Caco-2 (cell line): ENCODE results near the gene REV3L. TPM values are rescaled to one million over a fixed set of nuclear protein-coding genes. Genes with fewer than 3 reads are reported as not detected.

Experiments
- BruUV-seq: library from RNA; stranded (reverse); fragments of 400-500 nt; replicated peaks from 2 replicates; lab custom pipeline; 2021; lab: Mats Ljungman, UMichigan
- CTCF ChIA-PET: fragments of 300-600 bp; sonication (Branson Sonifier 250); formaldehyde crosslinking; loops from one replicate; lab custom pipeline; 2022; ENCODE audit warnings: antibody characterized with exemption; lab: Charles Lee
- POLR2A ChIA-PET: fragments of 300-600 bp; sonication (Branson Sonifier 250); formaldehyde crosslinking; loops from one replicate; lab custom pipeline; 2022; ENCODE audit warnings: antibody characterized with exemption; lab: Charles Lee
- DNase-seq, 2 experiments: peaks; one replicate each; pipeline versions ENCODE4 v3.0.0 to v3.0.0-alpha.2; 2020 to 2022
- H3K27me3 ChIP-seq: replicated peaks from 2 replicates; pipeline ENCODE4 v1.6.0; 2011; ENCODE audit warnings: low read length; ENCODE audit not compliant: control insufficient read depth, insufficient read depth
- H3K36me3 ChIP-seq: 2 replicates; pipeline ENCODE4 v1.5.1; 2011; ENCODE audit warnings: low read length; ENCODE audit not compliant: control insufficient read depth, insufficient read depth
- H3K4me1 ChIP-seq: fragments of 250-450 bp; sonication (Bioruptor Pico); 2 replicates; pipeline ENCODE4 v1.5.1; 2020; ENCODE audit warnings: mild to moderate bottlenecking
- H3K4me3 ChIP-seq: 2 replicates; pipeline ENCODE4 v1.5.1; 2011; ENCODE audit warnings: low read depth, mild to moderate bottlenecking, control low read depth, low read length
- H3K9me3 ChIP-seq: fragments of 250-450 bp; sonication (Bioruptor Pico); 2 replicates; pipeline ENCODE4 v1.5.1; 2020; ENCODE audit warnings: mild to moderate bottlenecking, moderate library complexity
- H3K27ac Mint-ChIP-seq: one replicate; pipeline ENCODE4 v1.8.0; 2022; ENCODE audit warnings: mixed read lengths; ENCODE audit not compliant: unreplicated experiment
- H3K27me3 Mint-ChIP-seq: one replicate; pipeline ENCODE4 v1.8.0; 2022; ENCODE audit warnings: mixed read lengths; ENCODE audit not compliant: insufficient read depth, unreplicated experiment
- H3K36me3 Mint-ChIP-seq: one replicate; pipeline ENCODE4 v1.8.0; 2022; ENCODE audit warnings: mild to moderate bottlenecking, mixed read lengths; ENCODE audit not compliant: insufficient read depth, unreplicated experiment
- H3K4me1 Mint-ChIP-seq: one replicate; pipeline ENCODE4 v1.8.0; 2022; ENCODE audit warnings: low read depth, mixed read lengths; ENCODE audit not compliant: unreplicated experiment
- H3K4me3 Mint-ChIP-seq: one replicate; pipeline ENCODE4 v1.8.0; 2022; ENCODE audit warnings: mild to moderate bottlenecking, moderate library complexity, mixed read lengths; ENCODE audit not compliant: unreplicated experiment
- H3K9me3 Mint-ChIP-seq: one replicate; pipeline ENCODE4 v1.8.0; 2022; ENCODE audit warnings: mixed read lengths; ENCODE audit not compliant: unreplicated experiment
- CTCF ChIP-seq, 2 experiments: fragments of 200-600 bp in 1 of 2; IDR thresholded peaks; 1 replicate in 1 of 2; 2 replicates in 1 of 2; pipeline versions ENCODE4 v1.5.1 to v1.8.0; 2011 to 2022; ENCODE audit warnings: antibody characterized with exemption in 1 of 2, control low read depth in 1 of 2, inconsistent platforms in 1 of 2, low read depth in 1 of 2, low read length in 1 of 2, mild to moderate bottlenecking in 1 of 2, moderate library complexity in 1 of 2; ENCODE audit not compliant: insufficient read depth in 1 of 2, severe bottlenecking in 1 of 2, unreplicated experiment in 1 of 2
- intact Hi-C: fragments of 100-400 bp; cut with micrococcal nuclease; formaldehyde crosslinking; loops from one replicate; pipeline ENCODE4 v1.10.0; 2022; ENCODE audit not compliant: unreplicated experiment
- total RNA-seq: library from RNA; stranded (reverse); gene quantifications from 2 replicates; pipeline ENCODE4 v1.2.3, GENCODE V29; 2022

REV3L gene
- total RNA-seq, 1 experiment from 2014 or later = 22.2 TPM

DNA sequence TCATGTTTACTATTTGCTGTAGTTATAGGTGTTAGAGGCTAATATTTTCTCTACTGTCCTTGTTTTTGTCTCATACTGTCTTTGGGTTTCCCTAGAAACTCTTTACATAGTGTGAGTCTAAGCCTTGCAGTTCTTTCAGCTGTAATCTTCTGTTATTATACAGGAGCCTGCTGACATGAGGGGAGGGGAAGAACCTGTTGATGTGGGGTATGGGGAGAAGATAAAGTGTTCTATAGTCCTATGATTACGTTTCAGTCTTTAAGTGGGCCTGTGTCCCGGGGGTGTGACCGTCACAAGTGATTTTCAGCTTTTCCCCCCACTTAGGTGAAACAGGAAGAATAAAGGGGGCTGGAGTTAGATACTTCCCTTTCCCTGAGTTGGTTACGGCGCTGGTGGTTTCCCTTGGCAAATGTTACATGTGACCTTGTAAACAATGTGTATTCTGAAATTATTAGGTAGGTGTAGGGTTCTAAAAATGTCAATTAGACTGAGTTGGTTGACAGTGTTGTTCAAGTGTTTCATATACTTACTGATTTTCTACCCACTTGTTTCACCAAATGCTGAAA lies 41.3 kb downstream of the REV3L start:
- Mint-ChIP-seq H3K27ac (no peak overlapping the region), H3K4me3 (no peak overlapping the region), H3K4me1 (peaks cover 9% of the 10 kb centered on the region), H3K9me3 (no peaks in the 10 kb centered on the region), H3K27me3 (no peaks in the 10 kb centered on the region), H3K36me3 (no peaks in the 10 kb centered on the region)
- no peak for DNase-seq
- ChIA-PET CTCF (no interaction called here), POLR2A (no interaction called here)
- no TSS peak for BruUV-seq
- TF ChIP-seq CTCF (IDR thresholded peaks at IDR 0.05; ENCODE audit: insufficient read depth in 1 of 2, low read depth in 1 of 2, low read length in 1 of 2, severe bottlenecking in 1 of 2, unreplicated experiment in 1 of 2) = no peak
- no peaks in the 10 kb centered on the region for H3K9me3 ChIP-seq
- intact Hi-C loops = no loop called here
- H3K4me3 ChIP-seq = no peak overlapping the region
- no peaks in the 10 kb centered on the region for H3K36me3 ChIP-seq
- H3K27me3 ChIP-seq = no peaks in the 10 kb centered on the region
- peaks cover 6% of the 10 kb centered on the region; the same call in 1 of the 2 replicates for H3K4me1 ChIP-seq

GRCh38 chr6:111439171-111439570 lies 43.8 kb downstream of the REV3L start:
- CTCF ChIA-PET = no interaction called here
- no peak overlapping the region for H3K4me3 Mint-ChIP-seq
- peaks cover 9% of the 10 kb centered on the region for H3K4me1 Mint-ChIP-seq
- BruUV-seq = no TSS peak
- Histone ChIP-seq H3K27me3 (no peaks in the 10 kb centered on the region), H3K36me3 (no peaks in the 10 kb centered on the region), H3K4me3 (no peak overlapping the region), H3K4me1 (no peaks in the 10 kb centered on the region), H3K9me3 (no peaks in the 10 kb centered on the region)
- peaks cover 13% of the 10 kb centered on the region for H3K9me3 Mint-ChIP-seq
- no peak for TF ChIP-seq CTCF (IDR thresholded peaks at IDR 0.05; ENCODE audit: insufficient read depth in 1 of 2, low read depth in 1 of 2, low read length in 1 of 2, severe bottlenecking in 1 of 2, unreplicated experiment in 1 of 2)
- POLR2A ChIA-PET = no interaction called here
- intact Hi-C loops = no loop called here
- H3K27ac Mint-ChIP-seq = no peak overlapping the region
- H3K36me3 Mint-ChIP-seq = no peaks in the 10 kb centered on the region
- no peaks in the 10 kb centered on the region for H3K27me3 Mint-ChIP-seq
- DNase-seq = no peak

- Histone ChIP-seq H3K36me3 (no peaks in the 10 kb centered on the region), H3K4me3 (no peak overlapping the region), H3K9me3 (no peaks in the 10 kb centered on the region), H3K27me3 (no peaks in the 10 kb centered on the region), H3K4me1 (no peaks in the 10 kb centered on the region)
- no peak for TF ChIP-seq CTCF (IDR thresholded peaks at IDR 0.05; ENCODE audit: insufficient read depth in 1 of 2, low read depth in 1 of 2, low read length in 1 of 2, severe bottlenecking in 1 of 2, unreplicated experiment in 1 of 2)
- no peak overlapping the region for H3K27ac Mint-ChIP-seq
- H3K9me3 Mint-ChIP-seq = peaks cover 13% of the 10 kb centered on the region
- ChIA-PET CTCF (no interaction called here), POLR2A (no interaction called here)
- intact Hi-C loops = no loop called here
- no peaks in the 10 kb centered on the region for H3K27me3 Mint-ChIP-seq
- H3K4me3 Mint-ChIP-seq = no peak overlapping the region
- peaks cover 9% of the 10 kb centered on the region for H3K4me1 Mint-ChIP-seq
- no peaks in the 10 kb centered on the region for H3K36me3 Mint-ChIP-seq
- no TSS peak for BruUV-seq
- DNase-seq = no peak
Observed at GRCh38 chr6:111437573-111437972, 45.4 kb downstream of the REV3L start.
